ENCODE results near the gene TTC27. TPM values are rescaled to one million over a fixed set of nuclear protein-coding genes. Genes with fewer than 3 reads are reported as not detected.

Gene TTC27
- polyA plus RNA-seq, 3 donors: 4.0 to 4.8 (median 4.4) TPM

DNA sequence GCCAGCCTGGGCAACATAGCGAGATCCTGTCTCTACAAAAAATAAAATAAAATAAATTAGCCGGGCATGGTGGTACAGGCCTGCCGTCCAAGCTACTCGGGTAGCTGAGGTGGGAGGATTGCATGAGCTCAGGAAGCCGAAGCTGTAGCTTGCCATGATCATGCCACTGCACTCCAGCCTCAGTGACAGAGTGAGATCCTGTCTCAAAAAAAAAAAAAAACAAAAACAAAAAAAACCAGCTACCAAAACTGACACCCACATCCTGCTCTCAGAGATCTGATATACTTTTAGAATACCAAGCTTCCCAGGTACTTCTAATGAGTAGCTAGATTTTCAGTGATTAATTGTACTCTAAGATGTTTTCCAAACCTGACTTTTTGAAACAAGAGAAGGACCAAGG, 74.0 kb downstream of the TTC27 start:
- Histone ChIP-seq H3K79me2 (ENCODE audit: insufficient read depth, low read length) (no peaks in the 10 kb centered on the region), H3K4me3 (replicated peaks in 1 of 3; ENCODE audit: low read depth in 2 of 3, low read length in 3 of 3) (no peak overlapping the region), H3K36me3 (replicated peaks in 1 of 2; ENCODE audit: control insufficient read depth in 1 of 2, insufficient read depth in 2 of 2, low read length in 2 of 2) (peaks cover 17 to 30% of the 10 kb centered on the region in 2 donors), H2AFZ (ENCODE audit: insufficient read depth, low read depth, low read length, poor library complexity, severe bottlenecking) (no peak overlapping the region), H3K27ac (ENCODE audit: low read depth in 1 of 2, low read length in 2 of 2) (no peak overlapping the region), H4K20me1 (ENCODE audit: insufficient read depth, low read length) (no peaks in the 10 kb centered on the region), H3K9ac (ENCODE audit: insufficient read depth, low read length, poor library complexity, severe bottlenecking) (no peak overlapping the region), H3K4me1 (ENCODE audit: control insufficient read depth in 1 of 2, insufficient read depth in 2 of 2, low read length in 2 of 2) (no peaks in the 10 kb centered on the region), H3K27me3 (ENCODE audit: control insufficient read depth in 2 of 2, insufficient read depth in 2 of 2, low read length in 2 of 2) (no peaks in the 10 kb centered on the region), H3K4me2 (replicated peaks; ENCODE audit: extremely low read depth, low read length, poor library complexity, severe bottlenecking) (no peak overlapping the region), H3K9me3 (replicated peaks in 1 of 2; ENCODE audit: control insufficient read depth in 1 of 2, insufficient read depth in 1 of 2, low read length in 2 of 2) (no peaks in the 10 kb centered on the region)
- Mint-ChIP-seq H3K27ac (no peak overlapping the region), H3K9me3 (no peaks in the 10 kb centered on the region), H3K36me3 (peaks cover 21 to 37% of the 10 kb centered on the region in 2 donors), H3K4me3 (no peak overlapping the region), H3K4me1 (no peaks in the 10 kb centered on the region), H3K27me3 (ENCODE audit: low read depth in 3 of 3) (peaks cover 0 to 2% (median 0%) of the 10 kb centered on the region in 3 donors)
- intact Hi-C loops (cut with micrococcal nuclease): no loop called here
- DNase-seq: no peak
- no peak for TF ChIP-seq CTCF (IDR thresholded peaks at IDR 0.05)
- WGBS (ENCODE audit: insufficient coverage): no CpG with 5 or more reads among the region's 5 CpGs

GRCh38 chr2:32702303-32703064, 74.6 kb downstream of the TTC27 start:
- Histone ChIP-seq H3K4me3 (replicated peaks in 1 of 3; ENCODE audit: low read depth in 2 of 3, low read length in 3 of 3) (no peak overlapping the region), H3K9ac (ENCODE audit: insufficient read depth, low read length, poor library complexity, severe bottlenecking) (no peak overlapping the region), H3K27ac (ENCODE audit: low read depth in 1 of 2, low read length in 2 of 2) (no peak overlapping the region), H3K79me2 (ENCODE audit: insufficient read depth, low read length) (no peaks in the 10 kb centered on the region), H4K20me1 (ENCODE audit: insufficient read depth, low read length) (no peaks in the 10 kb centered on the region), H3K4me1 (ENCODE audit: control insufficient read depth in 1 of 2, insufficient read depth in 2 of 2, low read length in 2 of 2) (no peaks in the 10 kb centered on the region), H3K4me2 (replicated peaks; ENCODE audit: extremely low read depth, low read length, poor library complexity, severe bottlenecking) (no peak overlapping the region), H3K36me3 (replicated peaks in 1 of 2; ENCODE audit: control insufficient read depth in 1 of 2, insufficient read depth in 2 of 2, low read length in 2 of 2) (peaks cover 17 to 36% of the 10 kb centered on the region in 2 donors), H2AFZ (ENCODE audit: insufficient read depth, low read depth, low read length, poor library complexity, severe bottlenecking) (no peak overlapping the region), H3K9me3 (replicated peaks in 1 of 2; ENCODE audit: control insufficient read depth in 1 of 2, insufficient read depth in 1 of 2, low read length in 2 of 2) (no peaks in the 10 kb centered on the region), H3K27me3 (ENCODE audit: control insufficient read depth in 2 of 2, insufficient read depth in 2 of 2, low read length in 2 of 2) (no peaks in the 10 kb centered on the region)
- H3K36me3 Mint-ChIP-seq: peaks cover 23 to 42% of the 10 kb centered on the region in 2 donors
- no peak overlapping the region for H3K4me3 Mint-ChIP-seq
- intact Hi-C loops (cut with micrococcal nuclease): no loop called here
- TF ChIP-seq CTCF (IDR thresholded peaks at IDR 0.05): no peak
- no peaks in the 10 kb centered on the region for H3K4me1 Mint-ChIP-seq
- no peak for DNase-seq
- peaks cover 0 to 2% (median 0%) of the 10 kb centered on the region in 3 donors for H3K27me3 Mint-ChIP-seq (ENCODE audit: low read depth in 3 of 3)
- 100% methylated on average over 1 of the region's 5 CpGs for WGBS (ENCODE audit: insufficient coverage)
- H3K27ac Mint-ChIP-seq: no peak overlapping the region
- no peaks in the 10 kb centered on the region for H3K9me3 Mint-ChIP-seq
